ENCODE results near the gene FAM222B. TPM values are rescaled to one million over a fixed set of nuclear protein-coding genes. Genes with fewer than 3 reads are reported as not detected.

Gene FAM222B
- total and polyA plus RNA-seq, 2 of the 4 experiments (the other 2 are of a cell fraction) = 2.5 to 10.8 TPM

- peaks cover 17% of the 10 kb centered on the region for H4K20me1 ChIP-seq (ENCODE audit: insufficient read depth, low read length)
- H3K9me3 ChIP-seq (ENCODE audit: control insufficient read depth, insufficient read depth, low read length) = no peaks in the 10 kb centered on the region
- DNase-seq (peak; percentile 90), ATAC-seq (ENCODE audit: low read depth) (peak; percentile 67)
- dilution Hi-C loops (cut with HindIII; ENCODE audit: low sequenced_read_pairs, unreplicated experiment) (no loop called here), intact Hi-C loops (cut with micrococcal nuclease) (loop anchor here (1.0 to 2.0 kb wide), 2 partner anchors 15 to 388 kb away; no protein-coding TSS in a partner anchor), in situ Hi-C loops (cut with MboI; ENCODE audit: low sequenced_read_pairs) (no loop called here)
- H3K9ac ChIP-seq (ENCODE audit: low read depth, low read length) = peak within 1 kb of the TSS; percentile 82
- peak within 1 kb of the TSS; percentile 96 for H3K4me2 ChIP-seq (ENCODE audit: low read depth, low read length)
- H3K4me1 ChIP-seq (ENCODE audit: control insufficient read depth, insufficient read depth, low read length) = peaks cover 12% of the 10 kb centered on the region
- peak within 1 kb of the TSS; percentile 98 for H3K23ac ChIP-seq (ENCODE audit: low read depth, low read length)
- H3K4ac ChIP-seq (ENCODE audit: low read depth, low read length) = peak within 1 kb of the TSS; percentile 98
- H3K79me1 ChIP-seq (ENCODE audit: low read depth in 1 of 2, low read length in 2 of 2) = peaks cover 0 to 23% of the 10 kb centered on the region in 2 experiments; a peak in 2 of 4 replicates
- peak within 1 kb of the TSS; percentile 89 for H4K5ac ChIP-seq (ENCODE audit: low read depth, low read length)
- no peaks in the 10 kb centered on the region for H3K9me1 ChIP-seq (ENCODE audit: insufficient read depth, low read length)
- WGBS, 2 experiments (ENCODE audit: extremely low coverage in 2 of 2, insufficient read length in 1 of 2) = 0% methylated on average over 11 of the region's 64 CpGs; no CpG with 5 or more reads in 1 of the 2 experiments
- peak within 1 kb of the TSS; percentile 82; the same call in 1 of the 2 replicates for H2BK20ac ChIP-seq (ENCODE audit: low read depth, low read length)
- H3K14ac ChIP-seq (replicated peaks; ENCODE audit: low read depth, low read length) = peak within 1 kb of the TSS; percentile 99
- H3K36me3 ChIP-seq (ENCODE audit: control insufficient read depth, insufficient read depth, low read length) = peaks cover 13% of the 10 kb centered on the region
- no TSS peak for BruUV-seq (replicated peaks)
- TF ChIP-seq RFX5 (IDR thresholded peaks at IDR 0.05; ENCODE audit: low read depth, low read length) (no peak), POLR2A (IDR thresholded peaks at IDR 0.05; ENCODE audit: low read depth, low read length) (peak; percentile 70), MXI1 (IDR thresholded peaks at IDR 0.05; ENCODE audit: borderline replicate concordance, low read depth, low read length) (0 out of 2 replicates have a peak, but pooled peaks have one; percentile 67), CEBPB (IDR thresholded peaks at IDR 0.05; ENCODE audit: low read depth, low read length) (no peak), RCOR1 (IDR thresholded peaks at IDR 0.05; ENCODE audit: insufficient replicate concordance, low read length) (no peak), NFE2L2 (IDR thresholded peaks at IDR 0.05; ENCODE audit: low read depth, low read length) (no peak), CHD1 (IDR thresholded peaks at IDR 0.05; ENCODE audit: low read depth, low read length) (no peak), SMC3 (IDR thresholded peaks at IDR 0.05; ENCODE audit: low read depth, low read length) (no peak), BHLHE40 (IDR thresholded peaks at IDR 0.05; ENCODE audit: low read depth, low read length) (peak; percentile 21; the same call in 1 of the 2 replicates)
- H2BK15ac ChIP-seq (ENCODE audit: low read depth, low read length) = peak within 1 kb of the TSS; percentile 90; the same call in 1 of the 3 replicates
- ChIA-PET CTCF (interaction anchor here (1.6 to 4.0 kb wide), 5 partner anchors 16 to 225 kb away, joined by 4 to 60 read pairs (median 27); partner anchors contain the start of gene TRAF4), POLR2A (ENCODE audit: unreplicated experiment) (interaction anchor here (0.5 to 1.6 kb wide), 4 partner anchors 9 to 224 kb away, joined by 3 to 6 read pairs (median 3); partner anchors contain the start of genes RPL23A and TRAF4)
- peak within 1 kb of the TSS; percentile 84 for H3K27ac ChIP-seq (ENCODE audit: insufficient read depth, low read length)
- H4K8ac ChIP-seq (ENCODE audit: low read depth in 2 of 2, low read length in 2 of 2) = peak within 1 kb of the TSS; percentile 87 to 100
- peak within 1 kb of the TSS; percentile 98 for H2BK120ac ChIP-seq (ENCODE audit: low read depth, low read length)
- H4K91ac ChIP-seq (ENCODE audit: insufficient read depth, low read depth, low read length) = peak within 1 kb of the TSS; percentile 97
- H2AK5ac ChIP-seq (ENCODE audit: low read depth, low read length) = peak within 1 kb of the TSS; percentile 52
- peak within 1 kb of the TSS; percentile 63 for H3K4me3 ChIP-seq (ENCODE audit: insufficient read depth, low read depth, low read length)
- H3K27me3 ChIP-seq (ENCODE audit: control insufficient read depth, insufficient read depth, low read length) = no peaks in the 10 kb centered on the region
- H2BK5ac ChIP-seq (ENCODE audit: low read depth, low read length, poor library complexity, severe bottlenecking) = peak within 1 kb of the TSS; percentile 91
- H3K18ac ChIP-seq (ENCODE audit: low read depth, low read length) = peak within 1 kb of the TSS; percentile 86
- peak within 1 kb of the TSS; percentile 95 for H2AFZ ChIP-seq (replicated peaks; ENCODE audit: low read length, poor library complexity)
- H3K56ac ChIP-seq (ENCODE audit: extremely low read depth, insufficient read depth, low read length) = peak within 1 kb of the TSS; percentile 99
- H2AK9ac ChIP-seq (replicated peaks; ENCODE audit: low read depth, low read length, poor library complexity) = peak within 1 kb of the TSS; percentile 97
Measured at GRCh38 chr17:28728364-28729200, 114.0 kb downstream of the FAM222B start, which contains the start of gene NEK8. Gene NEK8, plus strand, starts transcription at chr17:28728788. Its CDS starts 26 bp downstream, at chr17:28728814.

All from IMR-90 (cell line).